ENCODE results near the gene CLCN5.

CLCN5 gene

GRCh38 chrX:49986058-49986457, 63.7 kb downstream of the CLCN5 start:
- Histone ChIP-seq H3K9me3 (replicated peaks in 1 of 2; ENCODE audit: control insufficient read depth in 2 of 2, insufficient read depth in 1 of 2, low read depth in 1 of 2, low read length in 2 of 2) (no peaks in the 10 kb centered on the region), H2BK15ac (ENCODE audit: low read length) (no peak overlapping the region), H3K27me3 (ENCODE audit: control insufficient read depth in 3 of 3, insufficient read depth in 3 of 3, low read depth in 1 of 3, low read length in 3 of 3) (no peaks in the 10 kb centered on the region), H2BK12ac (ENCODE audit: low read length) (no peak overlapping the region), H2AFZ (ENCODE audit: low read length) (no peak overlapping the region), H3K4me3 (ENCODE audit: low read length in 2 of 2) (no peak overlapping the region), H3K4ac (ENCODE audit: low read length) (no peak overlapping the region), H4K91ac (ENCODE audit: low read depth, low read length, poor library complexity) (no peak overlapping the region), H3K23ac (ENCODE audit: low read depth, low read length, poor library complexity) (no peak overlapping the region), H3K36me3 (replicated peaks in 1 of 2; ENCODE audit: control insufficient read depth in 2 of 2, insufficient read depth in 2 of 2, low read length in 2 of 2) (no peaks in the 10 kb centered on the region), H3K4me1 (ENCODE audit: control insufficient read depth in 2 of 2, insufficient read depth in 1 of 2, low read depth in 1 of 2, low read length in 2 of 2) (peaks cover 0 to 12% of the 10 kb centered on the region in 2 donors), H3K18ac (ENCODE audit: low read length) (no peak overlapping the region), H3K4me2 (ENCODE audit: insufficient read depth, low read length, poor library complexity, severe bottlenecking) (no peak overlapping the region), H2AK5ac (ENCODE audit: low read depth, low read length) (no peak overlapping the region), H3K9ac (ENCODE audit: low read depth, low read length, poor library complexity) (no peak overlapping the region), H2BK5ac (ENCODE audit: low read length) (no peak overlapping the region), H3K27ac (replicated peaks; ENCODE audit: low read length) (no peak overlapping the region), H3K79me1 (ENCODE audit: low read depth, low read length) (no peaks in the 10 kb centered on the region), H4K8ac (ENCODE audit: low read depth, low read length) (no peak overlapping the region), H2BK120ac (ENCODE audit: low read depth, low read length) (no peak overlapping the region), H3K14ac (ENCODE audit: low read length) (no peak overlapping the region)
- WGBS, 2 donors (ENCODE audit: extremely low coverage in 2 of 2, insufficient read length in 2 of 2, insufficient replicate concordance in 1 of 2) = no CpG with 5 or more reads among the region's 3 CpGs
- DNase-seq (ENCODE audit: low spot score) = no peak

- Histone ChIP-seq H4K8ac (ENCODE audit: low read depth, low read length) (no peak overlapping the region), H2AFZ (ENCODE audit: low read length) (no peak overlapping the region), H2BK5ac (ENCODE audit: low read length) (no peak overlapping the region), H3K4ac (ENCODE audit: low read length) (no peak overlapping the region), H4K91ac (ENCODE audit: low read depth, low read length, poor library complexity) (no peak overlapping the region), H3K36me3 (replicated peaks in 1 of 2; ENCODE audit: control insufficient read depth in 2 of 2, insufficient read depth in 2 of 2, low read length in 2 of 2) (no peaks in the 10 kb centered on the region), H3K9me3 (replicated peaks in 1 of 2; ENCODE audit: control insufficient read depth in 2 of 2, insufficient read depth in 1 of 2, low read depth in 1 of 2, low read length in 2 of 2) (no peaks in the 10 kb centered on the region), H3K23ac (ENCODE audit: low read depth, low read length, poor library complexity) (no peak overlapping the region), H3K4me1 (ENCODE audit: control insufficient read depth in 2 of 2, insufficient read depth in 1 of 2, low read depth in 1 of 2, low read length in 2 of 2) (peaks cover 0 to under 1% of the 10 kb centered on the region in 2 donors), H3K4me3 (ENCODE audit: low read length in 2 of 2) (no peak overlapping the region), H3K18ac (ENCODE audit: low read length) (no peak overlapping the region), H3K14ac (ENCODE audit: low read length) (no peak overlapping the region), H3K27ac (replicated peaks; ENCODE audit: low read length) (no peak overlapping the region), H3K79me1 (ENCODE audit: low read depth, low read length) (no peaks in the 10 kb centered on the region), H3K27me3 (ENCODE audit: control insufficient read depth in 3 of 3, insufficient read depth in 3 of 3, low read depth in 1 of 3, low read length in 3 of 3) (no peaks in the 10 kb centered on the region), H2BK15ac (ENCODE audit: low read length) (no peak overlapping the region), H2BK120ac (ENCODE audit: low read depth, low read length) (no peak overlapping the region), H2AK5ac (ENCODE audit: low read depth, low read length) (no peak overlapping the region), H3K4me2 (ENCODE audit: insufficient read depth, low read length, poor library complexity, severe bottlenecking) (no peak overlapping the region), H2BK12ac (ENCODE audit: low read length) (no peak overlapping the region), H3K9ac (ENCODE audit: low read depth, low read length, poor library complexity) (no peak overlapping the region)
- DNase-seq (ENCODE audit: low spot score) = no peak
- no CpG with 5 or more reads among the region's 2 CpGs for WGBS, 2 donors (ENCODE audit: extremely low coverage in 2 of 2, insufficient read length in 2 of 2, insufficient replicate concordance in 1 of 2)
Observed at GRCh38 chrX:49987651-49988050, 65.3 kb downstream of the CLCN5 start.

GRCh38 chrX:49988143-49988542, 65.7 kb downstream of the CLCN5 start:
- H3K9me3 ChIP-seq (replicated peaks in 1 of 2; ENCODE audit: control insufficient read depth in 2 of 2, insufficient read depth in 1 of 2, low read depth in 1 of 2, low read length in 2 of 2) = no peaks in the 10 kb centered on the region
- H3K36me3 ChIP-seq (replicated peaks in 1 of 2; ENCODE audit: control insufficient read depth in 2 of 2, insufficient read depth in 2 of 2, low read length in 2 of 2) = no peaks in the 10 kb centered on the region
- no CpG with 5 or more reads among the region's 5 CpGs for WGBS, 2 donors (ENCODE audit: extremely low coverage in 2 of 2, insufficient read length in 2 of 2, insufficient replicate concordance in 1 of 2)
- H2BK120ac ChIP-seq (ENCODE audit: low read depth, low read length) = no peak overlapping the region
- no peak overlapping the region for H3K14ac ChIP-seq (ENCODE audit: low read length)
- H3K4me2 ChIP-seq (ENCODE audit: insufficient read depth, low read length, poor library complexity, severe bottlenecking) = no peak overlapping the region
- no peak overlapping the region for H2AFZ ChIP-seq (ENCODE audit: low read length)
- no peak overlapping the region for H2BK5ac ChIP-seq (ENCODE audit: low read length)
- no peak overlapping the region for H3K23ac ChIP-seq (ENCODE audit: low read depth, low read length, poor library complexity)
- H3K4me1 ChIP-seq (ENCODE audit: control insufficient read depth in 2 of 2, insufficient read depth in 1 of 2, low read depth in 1 of 2, low read length in 2 of 2) = no peaks in the 10 kb centered on the region
- no peak overlapping the region for H2BK12ac ChIP-seq (ENCODE audit: low read length)
- no peak overlapping the region for H4K91ac ChIP-seq (ENCODE audit: low read depth, low read length, poor library complexity)
- H3K4me3 ChIP-seq (ENCODE audit: low read length in 2 of 2) = no peak overlapping the region
- no peak overlapping the region for H2AK5ac ChIP-seq (ENCODE audit: low read depth, low read length)
- no peak overlapping the region for H3K9ac ChIP-seq (ENCODE audit: low read depth, low read length, poor library complexity)
- no peak overlapping the region for H2BK15ac ChIP-seq (ENCODE audit: low read length)
- H4K8ac ChIP-seq (ENCODE audit: low read depth, low read length) = no peak overlapping the region
- no peaks in the 10 kb centered on the region for H3K79me1 ChIP-seq (ENCODE audit: low read depth, low read length)
- H3K18ac ChIP-seq (ENCODE audit: low read length) = no peak overlapping the region
- H3K27ac ChIP-seq (replicated peaks; ENCODE audit: low read length) = no peak overlapping the region
- no peaks in the 10 kb centered on the region for H3K27me3 ChIP-seq (ENCODE audit: control insufficient read depth in 3 of 3, insufficient read depth in 3 of 3, low read depth in 1 of 3, low read length in 3 of 3)
- DNase-seq (ENCODE audit: low spot score) = no peak
- no peak overlapping the region for H3K4ac ChIP-seq (ENCODE audit: low read length)

GRCh38 chrX:49991758-49992157, 69.4 kb downstream of the CLCN5 start:
- no peak overlapping the region for H3K9ac ChIP-seq (ENCODE audit: low read depth, low read length, poor library complexity)
- no peaks in the 10 kb centered on the region for H3K36me3 ChIP-seq (replicated peaks in 1 of 2; ENCODE audit: control insufficient read depth in 2 of 2, insufficient read depth in 2 of 2, low read length in 2 of 2)
- H3K14ac ChIP-seq (ENCODE audit: low read length) = no peak overlapping the region
- no peaks in the 10 kb centered on the region for H3K9me3 ChIP-seq (replicated peaks in 1 of 2; ENCODE audit: control insufficient read depth in 2 of 2, insufficient read depth in 1 of 2, low read depth in 1 of 2, low read length in 2 of 2)
- no peak overlapping the region for H2BK12ac ChIP-seq (ENCODE audit: low read length)
- no CpG with 5 or more reads among the region's 4 CpGs for WGBS, 2 donors (ENCODE audit: extremely low coverage in 2 of 2, insufficient read length in 2 of 2, insufficient replicate concordance in 1 of 2)
- no peak overlapping the region for H2AK5ac ChIP-seq (ENCODE audit: low read depth, low read length)
- no peak overlapping the region for H4K8ac ChIP-seq (ENCODE audit: low read depth, low read length)
- no peaks in the 10 kb centered on the region for H3K27me3 ChIP-seq (ENCODE audit: control insufficient read depth in 3 of 3, insufficient read depth in 3 of 3, low read depth in 1 of 3, low read length in 3 of 3)
- H4K91ac ChIP-seq (ENCODE audit: low read depth, low read length, poor library complexity) = no peak overlapping the region
- H3K27ac ChIP-seq (replicated peaks; ENCODE audit: low read length) = no peak overlapping the region
- no peak overlapping the region for H2AFZ ChIP-seq (ENCODE audit: low read length)
- H3K18ac ChIP-seq (ENCODE audit: low read length) = no peak overlapping the region
- no peak overlapping the region for H2BK5ac ChIP-seq (ENCODE audit: low read length)
- H3K4me2 ChIP-seq (ENCODE audit: insufficient read depth, low read length, poor library complexity, severe bottlenecking) = no peak overlapping the region
- no peak overlapping the region for H3K4ac ChIP-seq (ENCODE audit: low read length)
- H3K23ac ChIP-seq (ENCODE audit: low read depth, low read length, poor library complexity) = no peak overlapping the region
- DNase-seq (ENCODE audit: low spot score) = no peak
- H3K4me3 ChIP-seq (ENCODE audit: low read length in 2 of 2) = no peak overlapping the region
- no peaks in the 10 kb centered on the region for H3K79me1 ChIP-seq (ENCODE audit: low read depth, low read length)
- no peak overlapping the region for H2BK15ac ChIP-seq (ENCODE audit: low read length)
- no peak overlapping the region for H2BK120ac ChIP-seq (ENCODE audit: low read depth, low read length)
- H3K4me1 ChIP-seq (ENCODE audit: control insufficient read depth in 2 of 2, insufficient read depth in 1 of 2, low read depth in 1 of 2, low read length in 2 of 2) = no peaks in the 10 kb centered on the region
